Thyroid gland (tissue), 4 donors: ENCODE results near the gene MDK. TPM values are rescaled to one million over a fixed set of nuclear protein-coding genes. Genes with fewer than 3 reads are reported as not detected.

ENCODE experiments used
- DNase-seq, 2 donors: peaks; one replicate each; pipeline ENCODE4 v3.0.0-alpha.2; 2019
- H3K27ac ChIP-seq, 3 donors: fragments of 200-600 bp; sonication (generic); 1 replicate in 2 of 3; 2 replicates in 1 of 3; pipeline ENCODE4 v1.5.1; 2016 to 2019; ENCODE audit warnings: mild to moderate bottlenecking in 1 of 3, moderate library complexity in 1 of 3
- H3K27me3 ChIP-seq: fragments of 200-600 bp; sonication (generic); one replicate; pipeline ENCODE4 v1.5.1; 2019
- H3K36me3 ChIP-seq, 2 donors: fragments of 200-600 bp; sonication (generic); one replicate each; pipeline ENCODE4 v1.5.1; 2016 to 2019
- H3K4me1 ChIP-seq, 2 donors: fragments of 200-600 bp; sonication (generic); one replicate each; pipeline ENCODE4 v1.5.1; 2017 to 2019
- H3K4me3 ChIP-seq, 3 donors: fragments of 200-600 bp; sonication (generic); replicated peaks in 1 of 3; 1 replicate in 2 of 3; 2 replicates in 1 of 3; pipeline ENCODE4 v1.5.1; 2016; ENCODE audit warnings: mild to moderate bottlenecking in 1 of 3
- H3K9me3 ChIP-seq: fragments of 200-600 bp; sonication (generic); one replicate; pipeline ENCODE4 v1.5.1; 2017
- POLR2A ChIP-seq, 2 donors: fragments of 450-650 bp; IDR thresholded peaks; one replicate each; pipeline ENCODE4 v1.6.1; 2017; ENCODE audit warnings: antibody characterized with exemption in 2 of 2, mild to moderate bottlenecking in 2 of 2, moderate library complexity in 1 of 2
- WGBS, 2 donors: methylation state at CpG; one replicate each; pipeline ENCODE4 v1.1.5; 2017; 5-methylcytosine and 5-hydroxymethylcytosine counted together
- intact Hi-C: fragments of 100-400 bp; cut with DNase I; formaldehyde crosslinking; loops from one replicate; pipeline ENCODE4 v1.15.1; 2023
- total RNA-seq, 4 donors: library from RNA; depleted of rRNA; stranded (reverse); fragments of >200 nt; gene quantifications; one replicate each; pipeline ENCODE4 v1.2.3, GENCODE V29; 2016
- TF ChIP-seq, protein P1 (sequence below), 6 experiments: fragments of 200-600 bp in 3 of 6; fragments of 450-650 bp in 3 of 6; sonication (generic) in 3 of 6; IDR thresholded peaks; one replicate each; pipeline ENCODE4 v1.5.1; 2016 to 2019; ENCODE audit warnings: antibody characterized with exemption in 6 of 6, mild to moderate bottlenecking in 2 of 6, inconsistent platforms in 1 of 6, moderate library complexity in 1 of 6

The MDK gene
- total RNA-seq, 4 donors from 2014 or later = 3.3 to 24.3 (median 16.7) TPM

DNA sequence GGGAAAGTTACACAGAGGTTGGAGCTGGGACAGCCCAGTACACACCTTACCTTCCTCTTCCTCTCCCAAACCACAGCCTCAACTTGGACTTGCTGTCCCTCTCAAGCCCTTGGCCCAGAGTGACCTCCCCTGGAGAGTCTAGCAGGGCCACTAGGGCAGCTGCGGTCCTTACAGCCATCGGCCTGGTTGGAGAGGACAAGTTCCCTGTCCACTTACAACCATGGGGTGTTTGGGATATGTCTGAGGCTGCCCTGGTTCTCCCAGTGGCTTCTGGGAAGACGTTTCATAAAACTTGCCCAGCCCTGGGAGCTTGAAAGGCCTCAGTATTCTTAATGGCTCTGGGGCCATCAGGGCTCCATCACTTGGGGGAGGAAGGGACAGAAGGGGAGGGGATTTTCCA, 47.3 kb upstream of the MDK start:
- 89% methylated on average over 3 of the region's 3 CpGs; no CpG with 5 or more reads in 1 of the 2 donors for WGBS, 2 donors
- intact Hi-C loops = no loop called here
- H3K4me1 ChIP-seq = peaks cover 4 to 16% of the 10 kb centered on the region in 2 donors
- no peak for TF ChIP-seq POLR2A (IDR thresholded peaks at IDR 0.05)
- no peaks in the 10 kb centered on the region for H3K36me3 ChIP-seq
- H3K27ac ChIP-seq = no peak overlapping the region
- H3K9me3 ChIP-seq = no peaks in the 10 kb centered on the region
- no peak for DNase-seq
- H3K4me3 ChIP-seq = no peak overlapping the region
- H3K27me3 ChIP-seq = peaks cover 27% of the 10 kb centered on the region

DNA sequence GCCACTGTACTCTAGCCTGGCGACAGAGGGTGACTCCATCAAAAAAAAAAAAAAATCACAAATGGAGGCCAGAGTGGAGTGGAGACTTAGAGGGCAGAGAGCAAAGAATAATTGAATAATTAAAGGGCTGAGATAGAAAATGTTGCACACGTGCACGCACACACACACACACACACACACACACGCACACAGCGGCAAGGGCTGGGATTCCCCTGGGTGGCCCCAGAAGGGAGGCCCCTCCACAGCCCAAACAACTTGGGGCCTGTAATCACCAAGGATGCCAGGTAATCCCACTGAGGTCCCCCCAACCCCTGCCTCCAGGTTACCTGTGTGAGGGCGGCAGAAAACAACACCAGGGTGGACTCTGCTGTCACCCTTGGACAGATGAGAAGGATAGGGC, 46.2 kb upstream of the MDK start:
- DNase-seq = no peak
- intact Hi-C loops = no loop called here
- Histone ChIP-seq H3K4me3 (no peak overlapping the region), H3K4me1 (peaks cover 4 to 16% of the 10 kb centered on the region in 2 donors), H3K36me3 (no peaks in the 10 kb centered on the region), H3K27me3 (peaks cover 21% of the 10 kb centered on the region), H3K9me3 (no peaks in the 10 kb centered on the region), H3K27ac (no peak overlapping the region)
- TF ChIP-seq, protein P1, sequence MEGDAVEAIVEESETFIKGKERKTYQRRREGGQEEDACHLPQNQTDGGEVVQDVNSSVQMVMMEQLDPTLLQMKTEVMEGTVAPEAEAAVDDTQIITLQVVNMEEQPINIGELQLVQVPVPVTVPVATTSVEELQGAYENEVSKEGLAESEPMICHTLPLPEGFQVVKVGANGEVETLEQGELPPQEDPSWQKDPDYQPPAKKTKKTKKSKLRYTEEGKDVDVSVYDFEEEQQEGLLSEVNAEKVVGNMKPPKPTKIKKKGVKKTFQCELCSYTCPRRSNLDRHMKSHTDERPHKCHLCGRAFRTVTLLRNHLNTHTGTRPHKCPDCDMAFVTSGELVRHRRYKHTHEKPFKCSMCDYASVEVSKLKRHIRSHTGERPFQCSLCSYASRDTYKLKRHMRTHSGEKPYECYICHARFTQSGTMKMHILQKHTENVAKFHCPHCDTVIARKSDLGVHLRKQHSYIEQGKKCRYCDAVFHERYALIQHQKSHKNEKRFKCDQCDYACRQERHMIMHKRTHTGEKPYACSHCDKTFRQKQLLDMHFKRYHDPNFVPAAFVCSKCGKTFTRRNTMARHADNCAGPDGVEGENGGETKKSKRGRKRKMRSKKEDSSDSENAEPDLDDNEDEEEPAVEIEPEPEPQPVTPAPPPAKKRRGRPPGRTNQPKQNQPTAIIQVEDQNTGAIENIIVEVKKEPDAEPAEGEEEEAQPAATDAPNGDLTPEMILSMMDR (IDR thresholded peaks at IDR 0.05) = no peak
- TF ChIP-seq POLR2A (IDR thresholded peaks at IDR 0.05) = no peak
- WGBS, 2 donors = 87 to 97% methylated on average over 6 of the region's 6 CpGs

DNA sequence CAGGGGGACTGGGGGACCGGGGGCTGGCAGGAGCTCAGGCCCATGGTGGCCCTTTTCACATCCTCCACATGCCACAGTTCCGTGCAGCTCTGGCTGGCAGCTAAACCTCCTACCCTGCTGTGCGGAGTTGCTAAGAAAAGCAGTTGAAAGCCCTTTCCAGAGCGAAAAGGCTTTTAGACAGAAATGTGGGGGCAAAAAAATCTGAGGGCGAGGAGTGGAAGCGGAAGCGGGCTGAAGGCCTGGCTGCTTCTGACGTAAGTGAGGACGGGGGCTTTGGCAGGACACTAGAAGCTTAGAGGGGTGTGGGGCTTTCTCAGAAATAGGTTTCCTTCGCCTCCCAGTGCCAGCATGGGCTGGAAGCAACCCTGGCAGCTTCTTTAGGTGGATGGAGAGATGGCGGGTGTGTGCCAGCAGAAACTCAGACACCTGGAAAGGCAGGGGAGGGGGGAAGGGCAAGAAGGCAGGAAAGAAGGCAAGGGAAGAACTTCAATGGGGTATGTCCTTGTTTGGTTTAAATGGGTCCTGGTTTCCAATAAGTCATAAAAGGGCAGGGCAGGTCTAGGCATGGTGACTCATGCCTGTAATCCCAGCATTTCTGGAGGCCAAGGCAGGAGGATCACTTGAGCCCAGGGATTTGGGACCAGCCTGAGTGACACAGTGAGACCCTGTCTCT, 45.4 kb upstream of the MDK start:
- peaks cover 4 to 16% of the 10 kb centered on the region in 2 donors for H3K4me1 ChIP-seq
- no peak for DNase-seq
- 91 to 94% methylated on average over 11 of the region's 11 CpGs for WGBS, 2 donors
- no peak overlapping the region for H3K4me3 ChIP-seq
- intact Hi-C loops = no loop called here
- H3K27me3 ChIP-seq = peaks cover 15% of the 10 kb centered on the region
- H3K27ac ChIP-seq = no peak overlapping the region
- H3K9me3 ChIP-seq = no peaks in the 10 kb centered on the region
- no peaks in the 10 kb centered on the region for H3K36me3 ChIP-seq
- TF ChIP-seq, protein P1 (IDR thresholded peaks at IDR 0.05) = no peak
- no peak for TF ChIP-seq POLR2A (IDR thresholded peaks at IDR 0.05)

DNA sequence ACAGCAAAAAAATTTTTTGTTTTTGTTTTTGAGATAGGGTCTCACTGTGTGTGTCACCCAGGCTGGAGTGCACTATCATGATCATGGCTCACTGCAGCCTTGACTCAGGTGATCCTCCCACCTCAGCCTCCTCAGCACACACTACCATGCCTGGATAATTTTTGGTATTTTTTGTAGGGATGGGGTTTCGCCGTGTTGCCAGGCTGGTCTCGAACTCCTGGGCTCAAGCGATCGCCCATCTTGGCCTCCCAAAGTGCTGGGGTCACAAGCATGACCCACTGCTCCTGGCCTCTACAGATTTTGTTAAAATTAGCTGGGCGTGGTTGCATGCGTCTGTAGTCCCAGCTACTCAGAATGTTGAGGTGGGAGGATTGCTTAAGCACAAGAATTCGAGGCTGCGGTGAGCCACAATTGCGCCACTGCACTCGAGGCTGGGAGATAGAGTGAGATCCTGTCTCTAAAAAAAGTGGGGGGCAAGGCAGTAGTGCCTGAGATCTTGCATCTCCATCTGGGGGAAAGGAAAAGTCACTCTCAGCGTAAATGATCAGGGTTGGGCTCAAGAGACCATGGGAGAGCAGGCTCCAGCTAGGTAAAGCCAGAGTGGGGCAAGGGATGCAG, 44.8 kb upstream of the MDK start:
- no peaks in the 10 kb centered on the region for H3K9me3 ChIP-seq
- intact Hi-C loops = no loop called here
- H3K4me1 ChIP-seq = peaks cover 4 to 16% of the 10 kb centered on the region in 2 donors
- peaks cover 15% of the 10 kb centered on the region for H3K27me3 ChIP-seq
- H3K27ac ChIP-seq = no peak overlapping the region
- no peak for DNase-seq
- no peak overlapping the region for H3K4me3 ChIP-seq
- TF ChIP-seq, protein P1 (IDR thresholded peaks at IDR 0.05) = no peak
- TF ChIP-seq POLR2A (IDR thresholded peaks at IDR 0.05) = no peak
- 91 to 92% methylated on average over 12 of the region's 12 CpGs for WGBS, 2 donors
- H3K36me3 ChIP-seq = no peaks in the 10 kb centered on the region

DNA sequence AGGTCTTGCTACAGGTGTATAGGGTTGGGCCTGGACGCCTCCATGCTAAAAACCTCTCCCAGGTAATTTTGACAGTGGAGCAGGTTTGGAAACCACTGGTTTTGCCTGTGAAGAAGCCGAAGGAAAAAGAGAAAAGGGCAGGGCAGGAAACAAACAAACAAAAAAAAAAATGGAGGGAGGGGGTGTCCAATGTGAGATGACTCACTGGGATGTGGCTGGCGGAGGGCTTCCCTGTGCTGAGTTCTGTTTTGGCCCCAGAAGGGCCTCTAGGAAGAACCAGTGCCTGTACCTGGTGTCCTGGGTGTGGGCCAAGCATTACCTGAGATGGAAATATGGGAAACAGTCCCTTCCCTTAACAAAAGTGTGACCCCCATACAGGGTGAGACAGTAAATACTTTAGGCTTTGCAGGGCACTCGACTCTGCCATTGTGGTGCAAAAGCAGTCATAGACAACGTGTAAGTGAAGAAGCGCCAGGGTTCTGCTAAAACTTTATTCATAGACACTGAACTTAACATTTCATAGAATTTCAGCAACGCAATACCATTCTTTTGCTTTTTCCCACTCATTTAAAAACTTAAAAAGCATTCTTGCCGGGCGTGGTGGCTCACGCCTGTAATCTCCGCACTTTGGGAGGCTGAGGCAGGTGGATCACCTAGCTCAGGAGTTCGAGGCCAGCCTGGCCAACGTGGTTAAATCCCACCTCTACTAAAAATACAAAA, 43.7 kb upstream of the MDK start:
- no peak for DNase-seq
- peaks cover 0 to 10% of the 10 kb centered on the region in 2 donors for H3K4me1 ChIP-seq
- no peaks in the 10 kb centered on the region for H3K9me3 ChIP-seq
- intact Hi-C loops = no loop called here
- peaks cover 9% of the 10 kb centered on the region for H3K27me3 ChIP-seq
- H3K36me3 ChIP-seq = no peaks in the 10 kb centered on the region
- 79 to 87% methylated on average over 13 of the region's 13 CpGs for WGBS, 2 donors
- H3K4me3 ChIP-seq = no peak overlapping the region
- no peak overlapping the region for H3K27ac ChIP-seq
- TF ChIP-seq, protein P1 (IDR thresholded peaks at IDR 0.05) = no peak
- TF ChIP-seq POLR2A (IDR thresholded peaks at IDR 0.05) = no peak
